K562 (cell line): Measurements from ENCODE around the gene AKAP13. TPM values are rescaled to one million over a fixed set of nuclear protein-coding genes. Genes with fewer than 3 reads are reported as not detected.

Source experiments
- ATAC-seq: fragments of 200-7000 bp; cut with Tn5 transposase; 3 replicates; pipeline ENCODE4 v1.9.1; 2020; ENCODE audit warnings: moderate library complexity
- BruUV-seq: library from RNA; stranded (reverse); fragments of 400-500 nt; replicated peaks from 2 replicates; lab custom pipeline; 2021; lab: Mats Ljungman, UMichigan
- CTCF ChIA-PET: fragments of 300-600 bp; formaldehyde crosslinking; extraction: SDS; loops from one replicate; lab custom pipeline; 2021; ENCODE audit warnings: low intra/inter-chr PET ratio; lab: Yijun Ruan, JAX
- POLR2A ChIA-PET: fragments of 300-600, 350-650 bp; sonication (Branson Sonifier 250); formaldehyde crosslinking; extraction: SDS; loops from one replicate; lab custom pipeline; 2021; ENCODE audit warnings: antibody characterized with exemption, inconsistent platforms; lab: Yijun Ruan, JAX
- DNase-seq, 4 experiments: peaks; one replicate each; pipeline versions ENCODE4 v3.0.0 to v3.0.0-alpha.2; 2011 to 2018; ENCODE audit warnings: low spot score in 3 of 4, mixed read lengths in 3 of 4; ENCODE audit errors: extremely low read depth in 1 of 4
- FAIRE-seq: peaks from 2 replicates; lab custom pipeline; 2011; peaks lifted over from hg19 to GRCh38; lab: Jason Lieb, UNC
- H2AFZ ChIP-seq: 2 replicates; pipeline ENCODE4 v1.6.0; 2011; ENCODE audit warnings: low read depth, low read length, control low read depth, inconsistent platforms
- H3K27ac ChIP-seq: fragments of 200-600 bp; 3 replicates; pipeline ENCODE4 v1.8.0; 2011; ENCODE audit warnings: low read depth, mild to moderate bottlenecking, control low read depth, inconsistent platforms, low read length, moderate library complexity, mixed read lengths; ENCODE audit errors: extremely low read depth
- H3K27me3 ChIP-seq, 2 experiments: fragments of 300-600 bp in 1 of 2; 2 replicates in 1 of 2; 3 replicates in 1 of 2; pipeline versions ENCODE4 v1.6.0 to v1.8.0; 2011; ENCODE audit warnings: inconsistent platforms in 2 of 2, low read length in 2 of 2, mild to moderate bottlenecking in 1 of 2, mixed read lengths in 1 of 2, moderate library complexity in 1 of 2; ENCODE audit not compliant: control insufficient read depth in 2 of 2, insufficient read depth in 2 of 2
- H3K36me3 ChIP-seq: fragments of 300-600 bp; 3 replicates; pipeline ENCODE4 v1.8.0; 2011; ENCODE audit warnings: mild to moderate bottlenecking, low read length, inconsistent platforms; ENCODE audit not compliant: control insufficient read depth, insufficient read depth
- H3K4me1 ChIP-seq, 2 experiments: fragments of 200-600 bp in 1 of 2; replicated peaks in 1 of 2; 2 replicates in 1 of 2; 3 replicates in 1 of 2; pipeline versions ENCODE4 v1.5.1 to v1.8.0; 2011; ENCODE audit warnings: inconsistent platforms in 2 of 2, low read length in 2 of 2, mild to moderate bottlenecking in 1 of 2, mixed read lengths in 1 of 2, moderate library complexity in 1 of 2; ENCODE audit not compliant: control insufficient read depth in 2 of 2, insufficient read depth in 2 of 2
- H3K4me2 ChIP-seq: 2 replicates; pipeline ENCODE4 v1.6.1; 2011; ENCODE audit warnings: low read length, control low read depth, inconsistent platforms, mixed read lengths; ENCODE audit not compliant: insufficient read depth
- H3K4me3 ChIP-seq: fragments of 200-600 bp; sonication (generic), shearing (Covaris generic); 2 replicates; pipeline ENCODE4 v1.5.1; 2016; ENCODE audit warnings: control low read depth, inconsistent platforms
- H3K79me2 ChIP-seq: fragments of 200-600 bp; 3 replicates; pipeline ENCODE4 v1.8.0; 2011; ENCODE audit warnings: low read length, inconsistent platforms; ENCODE audit not compliant: control insufficient read depth, insufficient read depth
- H3K9ac ChIP-seq, 2 experiments: 2 replicates each; pipeline versions ENCODE4 v1.6.0 to v1.6.1; 2011; ENCODE audit warnings: low read depth in 2 of 2, low read length in 2 of 2, control low read depth in 1 of 2, inconsistent platforms in 1 of 2, mild to moderate bottlenecking in 1 of 2, mixed read lengths in 1 of 2; ENCODE audit not compliant: insufficient read depth in 1 of 2
- H3K9me1 ChIP-seq: one replicate; pipeline ENCODE4 v1.6.0; 2011; ENCODE audit warnings: inconsistent platforms, mild to moderate bottlenecking, low read length, moderate library complexity; ENCODE audit not compliant: control insufficient read depth, insufficient read depth
- H3K9me3 ChIP-seq: replicated peaks from 2 replicates; pipeline ENCODE4 v1.5.1; 2011; ENCODE audit warnings: low read depth, low read length, inconsistent platforms; ENCODE audit not compliant: control insufficient read depth, insufficient read depth
- H4K20me1 ChIP-seq: replicated peaks from 2 replicates; pipeline ENCODE4 v1.6.1; 2011; ENCODE audit warnings: low read length, inconsistent platforms, mixed read lengths; ENCODE audit not compliant: control insufficient read depth, insufficient read depth
- E2F1 ChIP-seq: sonication (generic); formaldehyde crosslinking; IDR thresholded peaks from 2 replicates; pipeline ENCODE4 v1.8.1; 2023; ENCODE audit warnings: mild to moderate bottlenecking, missing genetic modification reagents, moderate library complexity
- SIRT6 ChIP-seq: IDR thresholded peaks from one replicate; pipeline ENCODE4 v1.6.1; 2012; ENCODE audit warnings: low read depth, mild to moderate bottlenecking, control low read depth, inconsistent platforms, low read length, moderate library complexity
- ZNF511 ChIP-seq: sonication (generic); formaldehyde crosslinking; IDR thresholded peaks from 2 replicates; pipeline ENCODE4 v1.8.0; 2022; ENCODE audit warnings: mild to moderate bottlenecking, missing genetic modification reagents
- WGBS: fragments of 100-300 bp; shearing (Covaris generic); methylation state at CpG from one replicate; pipeline ENCODE4 v1.1.6; 2016; ENCODE audit warnings: low coverage, mixed read lengths; ENCODE audit not compliant: insufficient coverage; ENCODE audit errors: missing lambda C conversion rate; 5-methylcytosine and 5-hydroxymethylcytosine counted together
- in situ Hi-C: fragments of 300-500 bp; cut with MboI; formaldehyde crosslinking; loops from 4 replicates; pipeline ENCODE4 v1.15.0; 2018; ENCODE audit warnings: inconsistent platforms, mixed read lengths
- intact Hi-C: fragments of 100-400 bp; cut with micrococcal nuclease; formaldehyde crosslinking; loops from 2 replicates; pipeline ENCODE4 v1.14.2; 2022
- polyA plus RNA-seq, 8 experiments: library from polyadenylated mRNA; depleted of rRNA in 4 of 8; stranded (reverse) in 5 of 8; unstranded in 3 of 8; fragments of >200 nt; fragmentation: Nextera tagmentation in 2 of 8; fragmentation: Illumina TruSeq in 1 of 8; extraction: Ambion mirVana in 2 of 8; extraction: Trizol in 1 of 8; gene quantifications; 2 replicates each; pipeline versions ENCODE4 v1.2.1 to v1.2.3, GENCODE V29; 2011 to 2014; ENCODE audit warnings: inconsistent platforms in 1 of 8, missing spikeins in 1 of 8
- total RNA-seq, 7 experiments: library from RNA; depleted of rRNA in 6 of 7; stranded (reverse); fragments of >200 nt in 6 of 7; fragmentation: Illumina TruSeq in 2 of 7; extraction: Trizol in 2 of 7; gene quantifications; 2 replicates each; pipeline versions ENCODE4 v1.2.1 to v1.2.3, GENCODE V29; 2011 to 2021; ENCODE audit warnings: low replicate concordance in 1 of 7

AKAP13 gene
- total and polyA plus RNA-seq, 9 of the 15 experiments (the other 6 are each of a cell fraction or from before 2014, with no cell fraction given) = 0.03 to 1.7 (median 0.42) TPM

- in situ Hi-C loops (no loop called here), intact Hi-C loops (no loop called here)
- ChIA-PET CTCF (no interaction called here), POLR2A (no interaction called here)
- no peak for DNase-seq
- no peak overlapping the region for H3K4me2 ChIP-seq
- peaks cover 3% of the 10 kb centered on the region for H3K9me1 ChIP-seq
- H3K79me2 ChIP-seq = no peaks in the 10 kb centered on the region
- H4K20me1 ChIP-seq = no peaks in the 10 kb centered on the region; the same call in 1 of the 2 replicates
- no peak overlapping the region for H3K9ac ChIP-seq
- TF ChIP-seq ZNF511 (CRISPR knock-in tag) = no peak
- TF ChIP-seq, all 486 proteins: peak for 0
- FAIRE-seq (no peak), ATAC-seq (no peak)
- no peaks in the 10 kb centered on the region for H3K36me3 ChIP-seq
- H2AFZ ChIP-seq = no peak overlapping the region
- no peak overlapping the region for H3K27ac ChIP-seq
- no TSS peak for BruUV-seq
- no peaks in the 10 kb centered on the region for H3K9me3 ChIP-seq
- no peak overlapping the region for H3K4me3 ChIP-seq
- WGBS = 0% methylated on average over 13 of the region's 15 CpGs
- H3K4me1 ChIP-seq = no peaks in the 10 kb centered on the region
- H3K27me3 ChIP-seq = peaks cover 2 to 45% of the 10 kb centered on the region in 2 experiments; a peak in 3 of 5 replicates
Measured at GRCh38 chr15:85762039-85762755, 381.8 kb downstream of the AKAP13 start.

GRCh38 chr15:85762756-85763127 is 382.3 kb downstream of the AKAP13 start:
- H3K9ac ChIP-seq = no peak overlapping the region
- H2AFZ ChIP-seq = no peak overlapping the region
- H3K4me2 ChIP-seq = no peak overlapping the region
- intact Hi-C loops = no loop called here
- ChIA-PET CTCF (no interaction called here), POLR2A (no interaction called here)
- no peaks in the 10 kb centered on the region for H3K9me3 ChIP-seq
- WGBS = under 1% methylated on average over 8 of the region's 8 CpGs
- H3K36me3 ChIP-seq = no peaks in the 10 kb centered on the region
- no TSS peak for BruUV-seq
- H3K9me1 ChIP-seq = peaks cover 3% of the 10 kb centered on the region
- ATAC-seq (no peak), DNase-seq (no peak), FAIRE-seq (no peak)
- H3K27me3 ChIP-seq = peaks cover 2 to 46% of the 10 kb centered on the region in 2 experiments; a peak in 3 of 5 replicates
- H3K4me1 ChIP-seq = no peaks in the 10 kb centered on the region
- no peak overlapping the region for H3K4me3 ChIP-seq
- no peak overlapping the region for H3K27ac ChIP-seq
- in situ Hi-C loops = no loop called here
- no peaks in the 10 kb centered on the region; the same call in 1 of the 2 replicates for H4K20me1 ChIP-seq
- H3K79me2 ChIP-seq = no peaks in the 10 kb centered on the region
- TF ChIP-seq SIRT6 (no peak), E2F1 (CRISPR knock-in tag) (no peak)
